GDM1 (cell line): Measurements from ENCODE around the gene SLC29A1.
"Not testable (repeated sequence)": the region's sequence is repeated elsewhere in the genome, so short reads cannot be mapped to it uniquely, and the experiment has no call there.

Experiments
- DNase-seq: peaks from one replicate; lab custom pipeline; 2025; lab: John Stamatoyannopoulos, UW

The SLC29A1 gene

DNA sequence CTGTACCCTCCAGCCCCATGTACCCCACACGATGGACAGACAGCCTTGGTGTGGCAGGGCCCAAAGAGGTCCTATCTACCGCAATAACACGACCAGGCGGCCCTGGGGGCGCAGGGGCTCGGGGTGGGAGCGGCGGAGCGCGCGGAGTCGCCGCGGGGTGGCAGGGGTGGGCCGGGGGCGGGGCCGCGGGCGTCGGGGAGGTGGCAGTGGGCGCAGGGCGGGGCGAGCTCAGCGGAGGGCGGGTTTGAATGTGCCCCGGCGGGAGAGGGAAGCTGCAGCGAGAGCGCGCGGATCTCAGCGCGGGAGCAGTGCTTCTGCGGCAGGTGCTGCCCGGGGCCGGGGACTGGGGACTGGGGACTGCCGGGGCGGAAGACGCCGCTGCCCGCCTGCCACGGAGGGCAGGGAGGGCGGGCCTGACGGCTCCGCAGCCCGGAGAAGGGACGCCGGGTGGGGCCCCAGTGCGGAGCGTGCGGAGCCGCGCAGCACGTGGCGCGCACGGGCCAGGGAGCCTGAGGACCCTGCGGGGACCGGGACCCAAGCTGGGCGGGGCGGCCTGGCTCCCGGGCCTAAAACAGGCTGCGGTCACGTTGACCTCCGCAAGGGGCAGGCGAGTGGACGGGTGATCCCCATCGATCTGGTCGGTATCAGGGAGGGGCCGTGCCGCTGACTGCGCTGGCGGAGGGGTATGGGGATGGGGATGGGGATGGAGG lies at the start of gene SLC29A1:
TSS of gene SLC29A1 (plus strand) at position 277 of the 710 bp plus-strand sequence. CDS start 3,719 bp downstream, outside the sequence.
- peak; percentile 70 for DNase-seq

DNA sequence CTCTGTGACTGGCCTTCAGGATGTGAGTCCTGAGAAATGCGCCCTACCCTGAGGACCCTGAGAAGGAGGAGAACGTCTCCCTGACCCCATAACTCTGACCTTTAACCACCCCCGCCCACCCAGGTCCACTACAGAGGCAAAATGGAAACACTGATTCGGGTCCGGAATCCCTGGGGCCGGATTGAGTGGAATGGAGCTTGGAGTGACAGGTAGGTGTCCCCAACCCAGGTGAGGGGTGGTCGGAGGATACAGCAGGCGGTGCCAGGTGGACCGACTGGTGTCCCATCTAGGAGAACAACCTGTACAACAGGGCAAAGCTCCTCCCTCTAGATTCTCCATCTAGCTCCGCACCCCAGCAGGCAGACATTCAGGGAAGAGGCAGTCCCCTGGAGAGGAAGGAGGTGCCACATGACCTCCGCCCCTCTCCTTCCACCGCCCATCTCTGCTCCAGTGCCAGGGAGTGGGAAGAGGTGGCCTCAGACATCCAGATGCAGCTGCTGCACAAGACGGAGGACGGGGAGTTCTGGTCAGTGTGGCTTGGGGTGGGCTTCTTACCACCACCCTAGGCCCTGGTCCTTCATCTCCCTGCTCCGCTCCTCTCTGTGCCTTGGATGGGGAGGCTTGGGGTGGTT lies 47.1 kb upstream of the SLC29A1 start:
- no peak for DNase-seq

DNA sequence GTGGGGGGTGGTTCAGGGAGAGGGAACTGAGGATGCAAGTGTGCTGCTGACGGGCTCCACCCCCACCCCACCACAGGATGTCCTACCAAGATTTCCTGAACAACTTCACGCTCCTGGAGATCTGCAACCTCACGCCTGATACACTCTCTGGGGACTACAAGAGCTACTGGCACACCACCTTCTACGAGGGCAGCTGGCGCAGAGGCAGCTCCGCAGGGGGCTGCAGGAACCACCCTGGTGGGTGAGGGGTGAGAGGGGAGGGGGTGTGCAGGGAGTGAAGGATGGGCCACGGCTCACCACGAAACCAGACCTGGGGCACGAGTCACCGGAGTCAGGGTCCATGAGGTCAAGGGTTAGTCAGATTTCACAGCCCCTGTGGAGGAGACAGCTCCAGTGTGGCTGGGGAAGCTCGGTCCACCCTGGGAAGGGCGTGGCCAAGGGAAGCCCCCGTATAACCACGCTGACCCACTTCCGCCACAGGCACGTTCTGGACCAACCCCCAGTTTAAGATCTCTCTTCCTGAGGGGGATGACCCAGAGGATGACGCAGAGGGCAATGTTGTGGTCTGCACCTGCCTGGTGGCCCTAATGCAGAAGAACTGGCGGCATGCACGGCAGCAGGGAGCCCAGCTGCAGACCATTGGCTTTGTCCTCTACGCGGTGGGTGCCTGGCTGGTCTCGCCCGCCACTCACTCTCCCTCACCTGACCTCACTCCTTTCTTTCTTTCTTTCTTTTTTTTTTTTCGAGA lies 46.5 kb upstream of the SLC29A1 start:
- DNase-seq: peak; percentile 33

DNA sequence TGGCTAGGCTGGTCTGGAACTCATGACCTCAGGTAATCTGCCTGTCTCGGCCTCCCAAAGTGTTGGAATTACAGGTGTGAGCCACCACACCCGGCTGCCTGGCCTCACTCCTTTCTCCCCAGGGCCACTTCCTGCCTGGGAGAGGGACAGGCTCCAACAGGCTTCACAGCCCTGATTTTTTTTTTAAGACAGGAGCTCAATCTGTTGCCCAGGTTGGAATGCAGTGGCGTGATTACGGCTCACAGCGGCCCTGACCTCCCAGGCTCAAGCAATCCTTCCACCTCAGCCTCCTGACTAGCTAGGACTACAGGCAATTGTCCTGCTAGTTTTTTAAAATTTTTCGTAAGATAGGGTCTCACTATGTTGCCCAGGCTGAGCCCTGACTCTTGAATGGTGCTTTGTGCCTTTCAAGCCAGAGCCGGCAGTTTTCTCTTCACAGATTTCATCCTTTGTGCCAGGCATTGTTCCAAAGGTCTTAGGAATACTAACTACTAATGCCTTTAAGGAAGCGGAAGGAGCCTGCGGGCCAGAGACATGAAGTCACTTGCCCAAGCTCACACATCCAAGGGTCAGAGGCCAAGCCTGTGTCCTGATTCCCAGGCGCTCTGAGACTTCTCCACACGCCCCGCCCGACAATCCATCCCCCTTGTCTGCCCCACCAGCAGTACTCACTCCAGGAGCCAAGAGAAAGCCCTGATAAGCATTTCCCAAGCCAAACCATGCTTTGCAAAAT lies 45.5 kb upstream of the SLC29A1 start:
- no peak for DNase-seq

DNA sequence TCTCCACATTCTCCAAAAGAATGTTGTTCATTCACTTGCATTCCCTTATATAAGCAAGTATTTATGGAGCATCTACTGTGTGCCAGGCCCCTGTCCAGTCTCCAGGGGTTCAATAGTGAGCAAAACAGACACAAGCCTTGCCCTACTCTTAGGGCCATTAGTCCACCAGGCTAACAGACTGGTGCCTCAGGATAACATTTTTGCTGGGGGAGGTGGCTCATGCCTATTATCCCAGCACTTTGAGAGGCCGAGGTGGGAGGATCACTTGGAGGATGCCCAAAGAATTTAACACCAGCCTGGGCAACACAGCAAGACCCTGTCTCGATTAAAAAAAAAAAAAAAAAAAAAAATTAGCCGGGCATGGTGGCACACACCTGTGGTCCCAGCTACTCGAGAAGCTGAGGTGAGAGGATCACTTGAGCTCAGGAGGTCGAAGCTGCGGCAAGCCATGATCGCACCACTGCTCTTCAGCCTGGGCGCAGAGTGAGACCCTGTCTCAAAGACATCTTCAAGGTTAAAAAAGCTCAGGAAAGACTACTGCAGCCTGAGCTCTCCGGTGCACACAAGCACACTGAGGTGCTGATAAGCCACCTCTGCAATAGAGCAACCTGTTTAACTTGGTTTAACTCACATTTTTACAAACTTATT lies 44.8 kb upstream of the SLC29A1 start:
- no peak for DNase-seq

DNA sequence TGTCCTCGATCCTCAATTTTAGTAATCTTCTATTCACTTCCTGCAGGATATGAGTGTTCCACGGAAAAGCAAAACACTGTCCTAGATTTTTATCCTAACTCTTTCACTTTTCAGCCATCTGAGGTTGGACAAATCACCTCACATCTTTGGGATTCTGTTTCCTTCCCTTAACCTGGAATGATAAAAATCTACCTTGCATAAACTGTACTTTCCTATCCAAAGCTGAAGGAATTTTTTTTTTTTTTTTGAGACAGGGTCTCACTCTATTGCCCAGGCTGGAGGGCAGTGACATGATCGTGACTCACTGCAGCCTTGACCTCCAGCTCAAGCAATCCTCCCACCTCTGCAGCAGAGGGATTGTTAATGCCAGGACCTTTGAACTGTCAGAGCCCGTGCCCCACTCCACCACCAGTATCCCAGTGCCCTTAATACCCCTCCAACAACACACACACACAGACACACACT lies 44.3 kb upstream of the SLC29A1 start:
- no peak for DNase-seq

DNA sequence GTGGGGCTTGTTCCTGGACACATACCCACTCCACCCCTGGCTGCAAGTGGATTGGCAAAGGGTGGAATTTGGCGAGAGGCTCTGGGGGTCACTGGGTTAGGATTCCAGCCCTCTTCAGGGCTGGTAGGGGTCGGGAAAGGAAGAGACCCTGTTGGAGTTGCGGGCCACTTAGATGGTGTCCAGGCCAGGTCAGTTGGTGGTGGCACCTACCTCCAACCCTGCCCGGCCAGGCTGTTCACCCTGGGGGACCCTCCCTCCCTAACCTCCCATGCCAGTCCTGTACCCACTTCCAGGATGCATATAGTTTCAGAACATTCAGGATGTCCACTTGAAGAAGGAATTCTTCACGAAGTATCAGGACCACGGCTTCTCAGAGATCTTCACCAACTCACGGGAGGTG lies 43.7 kb upstream of the SLC29A1 start:
- no peak for DNase-seq

DNA sequence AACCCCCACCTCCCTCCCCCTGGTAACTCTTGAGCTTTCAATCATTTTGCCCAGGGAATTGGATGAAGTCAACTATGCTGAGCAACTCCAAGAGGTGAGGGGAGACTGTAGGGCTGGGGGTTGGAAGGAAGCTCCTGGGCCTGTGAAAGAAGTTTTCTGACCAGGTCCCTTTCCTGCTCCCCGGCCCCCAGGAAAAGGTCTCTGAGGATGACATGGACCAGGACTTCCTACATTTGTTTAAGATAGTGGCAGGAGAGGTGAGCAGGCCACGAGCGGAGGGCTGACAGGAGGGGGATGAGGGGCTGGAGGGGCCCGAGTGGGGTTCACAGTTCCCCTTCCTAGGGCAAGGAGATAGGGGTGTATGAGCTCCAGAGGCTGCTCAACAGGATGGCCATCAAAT lies 43.0 kb upstream of the SLC29A1 start:
- DNase-seq: no peak

DNA sequence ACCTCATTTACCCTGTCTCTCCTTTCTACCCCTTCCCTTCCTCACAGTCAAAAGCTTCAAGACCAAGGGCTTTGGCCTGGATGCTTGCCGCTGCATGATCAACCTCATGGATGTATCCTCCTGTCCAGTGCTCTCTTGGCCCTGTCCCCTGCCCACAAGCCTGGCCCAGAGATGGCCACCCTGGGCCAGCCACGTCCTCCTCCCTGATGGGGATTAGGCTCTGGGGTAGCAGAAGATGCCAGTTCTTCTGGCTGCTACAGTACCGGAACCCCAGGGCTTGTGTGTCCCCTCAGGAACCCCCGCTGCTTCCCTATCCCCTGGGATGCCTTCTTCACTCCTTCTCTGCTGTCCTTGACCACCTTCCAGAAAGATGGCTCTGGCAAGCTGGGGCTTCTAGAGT lies 42.5 kb upstream of the SLC29A1 start:
- no peak for DNase-seq

DNA sequence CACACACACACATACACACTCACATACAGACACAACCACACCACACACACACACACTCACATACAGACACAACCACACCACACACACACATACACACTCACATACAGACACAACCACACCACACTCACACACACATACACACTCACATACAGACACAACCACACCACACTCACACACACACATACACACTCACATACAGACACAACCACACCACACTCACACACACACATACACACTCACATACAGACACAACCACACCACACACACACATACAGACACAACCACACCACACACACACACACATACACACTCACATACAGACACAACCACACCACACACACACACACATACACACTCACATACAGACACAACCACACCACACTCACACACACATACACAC lies 41.6 kb upstream of the SLC29A1 start:
- not testable (repeated sequence) for DNase-seq

DNA sequence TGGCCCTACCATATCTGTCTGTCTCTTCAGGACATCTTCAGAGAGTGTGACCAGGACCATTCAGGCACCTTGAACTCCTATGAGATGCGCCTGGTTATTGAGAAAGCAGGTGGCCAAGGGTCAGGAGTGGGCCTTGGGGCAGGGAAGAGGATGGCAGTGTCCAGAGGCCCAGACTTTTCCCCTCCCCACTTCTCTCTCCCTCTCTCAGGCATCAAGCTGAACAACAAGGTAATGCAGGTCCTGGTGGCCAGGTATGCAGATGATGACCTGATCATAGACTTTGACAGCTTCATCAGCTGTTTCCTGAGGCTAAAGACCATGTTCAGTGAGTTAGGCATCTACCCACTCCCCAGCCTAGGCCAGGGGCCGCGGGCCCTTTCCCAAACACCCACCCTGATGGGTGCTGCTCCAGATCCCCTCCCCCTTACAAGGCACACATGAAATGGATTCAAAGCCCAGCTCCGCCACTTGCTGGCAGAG lies 40.4 kb upstream of the SLC29A1 start:
- DNase-seq: no peak

DNA sequence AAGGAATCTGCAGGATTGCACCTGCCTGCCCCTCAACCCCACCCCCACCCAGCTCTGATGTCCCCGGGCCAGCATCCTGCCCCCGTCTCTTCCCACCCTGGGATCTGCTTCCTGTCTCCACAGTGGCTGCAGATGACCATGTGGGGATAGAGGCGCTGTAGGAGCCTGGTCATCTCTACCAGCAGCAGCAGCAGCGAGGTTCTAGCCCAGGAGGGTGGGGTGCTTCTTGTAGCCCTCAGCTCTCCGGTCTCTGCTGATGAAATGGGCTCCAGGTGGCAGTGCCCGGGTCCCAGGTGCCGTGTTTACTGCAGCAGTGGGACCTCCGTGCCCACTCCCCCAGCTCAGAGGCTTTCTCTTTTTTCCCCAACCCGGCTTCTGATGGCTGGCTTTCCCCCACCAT lies 39.6 kb upstream of the SLC29A1 start:
- no peak for DNase-seq

DNA sequence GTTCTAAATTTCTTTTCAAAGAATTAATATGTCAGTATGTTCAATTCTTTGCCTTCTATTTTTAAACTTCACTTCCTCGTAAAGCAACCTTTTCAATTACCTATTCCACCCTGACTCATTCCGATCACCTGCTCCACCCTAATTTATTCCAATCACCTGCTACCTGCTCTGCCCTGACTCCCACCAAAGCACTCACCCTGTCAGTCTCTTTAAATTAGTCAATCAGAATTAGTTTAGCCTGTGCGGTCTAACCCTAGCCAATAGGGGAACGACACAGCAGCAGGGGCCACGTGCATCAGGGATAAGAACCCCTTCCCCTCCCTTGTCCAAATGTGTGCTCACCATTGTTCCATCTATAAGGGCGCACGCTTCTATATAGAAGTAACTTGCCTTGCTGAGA lies 38.0 kb upstream of the SLC29A1 start:
- DNase-seq: not testable (repeated sequence)

DNA sequence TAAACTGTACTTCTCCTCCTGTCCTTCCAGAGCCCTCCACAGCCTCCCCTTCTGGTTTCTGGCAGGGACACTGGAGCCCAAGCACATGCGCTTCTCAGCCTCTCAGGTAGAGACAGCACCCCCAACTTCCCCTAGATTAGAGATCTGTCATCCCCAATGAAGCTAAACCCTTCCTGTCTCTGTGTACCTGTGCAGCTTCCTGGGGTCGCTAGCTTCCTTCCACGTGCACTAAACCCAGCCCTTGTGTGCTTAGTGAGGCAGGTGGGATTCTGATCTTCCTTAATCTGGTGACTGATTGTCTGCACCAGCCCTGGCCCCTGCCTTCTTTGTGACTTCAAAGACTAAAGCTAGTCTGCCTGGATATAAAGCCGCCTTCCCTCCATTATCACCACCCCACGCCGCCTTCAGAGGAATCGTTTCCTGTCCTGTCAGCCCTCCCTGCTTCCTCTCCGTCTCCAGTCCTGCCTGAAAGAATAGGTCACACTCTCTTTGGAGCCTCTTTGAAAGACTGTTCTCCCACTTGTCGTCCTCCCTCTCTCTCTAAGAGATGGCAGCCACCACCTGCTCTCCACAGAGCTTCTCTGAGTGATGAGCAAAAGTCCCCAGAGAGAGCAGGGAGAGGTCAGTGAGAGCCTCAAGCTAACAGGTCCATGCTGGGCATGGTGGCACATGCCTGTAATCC lies 37.3 kb upstream of the SLC29A1 start:
- no peak for DNase-seq

DNA sequence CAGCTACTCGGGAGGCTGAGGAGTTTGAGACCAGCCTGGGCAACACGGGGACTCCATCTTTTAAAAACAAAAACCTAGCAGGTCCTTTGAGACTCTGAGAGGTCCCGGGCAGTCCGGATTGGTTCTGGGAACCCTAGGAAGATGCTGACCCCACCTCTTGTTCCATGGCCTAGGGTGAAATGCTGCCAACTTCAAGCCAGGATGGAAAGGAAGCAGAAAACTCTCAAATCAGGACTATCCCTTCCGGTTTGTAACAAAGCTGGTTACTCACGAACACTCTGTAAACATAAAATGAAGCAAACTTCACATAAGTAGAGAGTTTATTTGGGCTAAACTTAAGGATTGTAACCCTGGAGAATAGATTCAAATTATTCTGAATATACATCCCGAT lies 36.8 kb upstream of the SLC29A1 start:
- DNase-seq: no peak

DNA sequence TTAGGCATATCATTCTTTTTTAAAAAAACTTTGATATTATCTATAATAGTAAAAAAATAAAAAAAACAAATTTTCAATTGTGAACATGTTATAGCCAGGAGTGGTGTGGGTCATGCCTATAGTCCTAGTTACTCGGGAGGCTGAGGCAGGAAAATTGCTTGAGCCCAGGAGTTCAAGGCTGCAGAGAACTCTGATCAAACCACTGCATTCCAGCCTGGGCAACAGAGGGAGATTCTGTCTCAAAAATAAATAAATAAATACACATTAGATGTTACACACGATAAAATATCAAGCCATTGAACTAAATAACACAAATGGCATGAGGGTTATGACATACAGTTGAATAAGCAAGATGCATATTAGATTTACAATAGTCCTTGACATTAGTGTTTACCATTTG lies 34.6 kb upstream of the SLC29A1 start:
- DNase-seq: no peak

DNA sequence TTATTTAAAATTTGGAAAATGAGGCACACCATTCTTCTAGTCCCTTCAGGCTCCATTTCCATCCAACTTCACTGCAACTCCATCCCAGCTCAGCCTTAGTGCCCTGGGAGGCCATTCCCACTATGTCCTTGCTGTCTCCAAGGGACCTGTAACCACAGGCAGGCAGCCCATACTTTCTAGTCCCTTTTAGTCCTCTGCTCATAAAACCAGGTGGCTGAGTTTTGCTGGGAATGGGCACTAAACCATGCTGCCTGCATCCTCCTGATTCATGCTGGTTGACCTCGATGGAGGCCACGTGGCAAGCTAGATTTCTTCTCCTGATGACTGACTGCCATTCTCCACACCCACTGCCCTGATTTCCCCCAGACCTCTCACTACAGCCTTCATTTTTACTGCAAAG lies 34.1 kb upstream of the SLC29A1 start:
- DNase-seq: no peak

DNA sequence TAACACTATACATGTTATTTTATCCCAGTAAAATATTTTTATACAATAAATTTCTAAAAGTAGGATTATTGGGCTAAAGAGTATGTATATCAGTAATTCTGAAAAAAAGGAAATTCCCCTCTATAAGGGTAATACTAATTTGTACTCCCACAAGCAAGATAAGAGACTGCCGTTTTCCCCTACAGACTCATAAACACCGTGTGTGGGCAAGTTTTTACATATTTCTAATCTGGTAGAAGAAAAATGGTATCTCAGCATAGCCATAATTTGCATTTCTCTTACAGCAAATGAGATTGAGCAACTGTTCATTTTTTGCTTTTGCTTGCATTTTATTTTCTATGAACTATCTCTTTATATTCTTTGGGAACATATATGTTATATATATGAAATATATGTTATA lies 32.7 kb upstream of the SLC29A1 start:
- no peak for DNase-seq

DNA sequence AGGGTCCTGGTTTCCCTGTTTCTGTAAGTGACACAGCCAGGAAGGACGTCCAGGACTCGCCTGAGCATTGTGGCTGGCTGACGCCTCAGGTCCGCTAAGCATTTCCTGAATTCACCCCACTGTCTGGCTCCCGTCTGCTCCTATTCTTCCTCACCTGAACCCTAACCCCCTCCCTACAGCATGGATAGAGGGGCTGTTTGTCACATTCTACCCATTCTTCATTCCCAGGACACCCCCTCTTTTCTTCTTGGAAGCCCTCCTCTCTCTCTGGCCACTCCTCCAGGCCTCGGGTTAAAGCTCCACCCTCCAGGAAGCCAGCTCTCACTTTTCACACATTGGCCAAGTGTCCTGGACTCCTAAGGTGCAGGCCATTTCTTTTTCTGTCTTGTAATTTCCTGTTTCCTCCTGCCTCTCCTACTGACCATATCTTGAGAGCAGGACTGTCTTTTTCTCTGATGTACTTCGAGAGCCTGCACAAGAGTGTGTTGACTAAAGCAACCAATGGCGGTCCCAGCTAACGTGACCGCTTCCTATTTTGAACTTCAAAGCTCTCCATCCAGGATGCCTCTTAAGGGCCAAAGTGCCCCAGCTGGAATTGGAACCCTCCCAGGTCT lies 30.9 kb upstream of the SLC29A1 start:
- no peak for DNase-seq

DNA sequence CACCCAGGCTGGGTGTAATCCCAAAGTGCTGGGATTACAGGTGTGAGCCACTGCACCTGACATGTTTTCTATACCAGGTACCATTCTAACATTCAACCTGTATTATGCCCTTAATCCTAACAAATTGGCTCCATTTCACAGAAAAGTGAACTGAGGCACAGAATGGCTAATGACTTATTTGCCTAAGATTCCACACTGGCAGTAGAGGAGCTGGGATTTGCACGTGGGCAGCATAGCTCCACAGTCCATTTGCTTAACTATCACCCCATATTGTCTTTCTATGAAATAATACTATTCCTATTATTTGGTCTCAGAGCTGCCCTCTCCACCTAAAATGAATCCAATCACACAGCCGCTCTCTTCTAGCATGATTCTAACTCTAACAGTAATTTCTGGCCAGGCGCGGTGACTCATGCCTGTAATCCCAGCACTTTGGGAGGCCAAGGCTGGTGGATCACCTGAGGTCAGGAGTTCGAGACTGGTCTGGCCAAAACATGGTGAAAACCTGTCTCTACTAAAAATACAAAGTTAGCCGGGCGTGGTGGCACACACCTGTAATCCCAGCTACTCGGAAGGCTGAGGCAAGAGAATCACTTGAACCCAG lies 30.0 kb upstream of the SLC29A1 start:
- no peak for DNase-seq
